CD4-positive, alpha-beta T cell treated with Interleukin-2 at 100 ng/mL for 4 hours (primary cell): Measurements from ENCODE around the gene ASGR2.
"Not testable (repeated sequence)": the region's sequence is repeated elsewhere in the genome, so short reads cannot be mapped to it uniquely, and the experiment has no call there.

Source experiments
- DNase-seq: peaks from one replicate; pipeline ENCODE4 v3.0.0-alpha.2; 2020; ENCODE audit warnings: low spot score

ASGR2 gene

DNA sequence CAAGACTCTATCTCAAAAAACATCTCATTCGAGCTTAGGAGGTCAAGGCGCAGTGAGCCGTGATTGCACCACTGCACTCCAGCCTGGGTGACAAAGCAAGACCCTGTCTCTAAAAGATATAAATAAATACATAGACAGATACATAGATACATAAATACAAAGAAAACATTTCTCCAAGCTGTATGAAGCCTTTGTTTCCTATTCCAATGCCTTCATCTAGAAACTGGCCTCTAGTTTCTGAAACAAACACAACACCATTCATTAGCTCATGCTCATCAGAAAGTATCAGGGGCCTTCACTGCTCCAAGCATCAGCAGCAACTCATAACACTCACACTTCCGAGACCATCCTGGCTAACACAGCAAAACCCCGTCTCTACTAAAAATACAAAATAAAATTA lies 10.3 kb upstream of the ASGR2 start:
- DNase-seq, result no peak

DNA sequence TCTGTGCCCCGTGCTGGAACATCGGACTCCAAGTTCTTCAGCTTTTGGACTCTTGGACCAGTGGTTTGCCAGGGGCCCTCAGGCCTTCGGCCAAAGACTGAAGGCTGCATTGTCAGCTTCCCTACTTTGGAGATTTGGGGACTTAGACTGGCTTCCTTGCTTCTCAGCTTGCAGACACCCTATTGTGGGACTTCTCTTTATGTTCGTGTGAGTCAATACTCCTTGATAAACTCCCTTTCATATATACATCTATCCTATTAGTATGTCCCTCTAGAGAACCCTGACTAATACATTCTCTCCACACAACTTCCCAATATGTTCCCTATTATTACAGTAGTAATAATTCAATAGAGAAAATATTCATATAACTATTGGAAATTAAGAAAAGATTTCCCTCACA lies 9.2 kb upstream of the ASGR2 start:
- DNase-seq, result no peak

DNA sequence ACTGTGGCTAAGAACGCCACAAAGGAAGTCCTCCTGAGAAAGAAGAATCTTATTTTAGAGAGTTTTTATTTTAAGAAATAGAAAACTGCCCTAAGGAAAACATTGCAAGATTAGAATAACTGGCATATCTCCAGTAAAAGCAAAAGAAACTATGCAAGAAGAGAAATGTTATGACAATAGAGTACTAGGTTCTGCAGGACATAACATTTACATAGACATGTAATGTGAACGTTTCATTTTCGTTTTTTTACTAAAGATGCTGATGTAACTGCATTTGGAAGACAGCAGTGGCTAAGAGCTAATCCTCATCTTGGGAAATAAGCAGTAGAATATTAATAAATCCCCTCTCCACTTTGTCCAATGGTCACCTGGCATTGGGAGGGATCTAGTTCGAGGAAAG lies 7.8 kb upstream of the ASGR2 start:
- no peak for DNase-seq

DNA sequence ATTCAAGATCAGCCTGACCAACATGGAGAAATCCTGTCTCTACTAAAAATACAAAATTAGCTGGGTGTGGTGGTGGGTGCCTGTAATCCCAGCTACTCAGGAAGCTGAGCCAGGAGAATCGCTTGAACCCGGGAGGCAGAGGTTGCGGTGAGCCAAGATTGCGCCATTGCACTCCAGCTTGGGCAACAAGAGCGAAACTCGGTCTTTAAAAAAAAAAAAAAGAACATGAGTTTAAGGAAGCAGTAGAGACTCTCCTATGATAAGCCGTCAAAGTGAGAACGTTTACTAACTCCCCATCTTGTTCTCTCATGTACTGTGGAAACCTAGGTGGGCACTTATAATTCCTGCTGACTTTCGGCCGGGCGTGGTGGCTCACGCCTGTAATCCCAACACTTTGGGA lies 6.0 kb upstream of the ASGR2 start:
- DNase-seq, result not testable (repeated sequence)

DNA sequence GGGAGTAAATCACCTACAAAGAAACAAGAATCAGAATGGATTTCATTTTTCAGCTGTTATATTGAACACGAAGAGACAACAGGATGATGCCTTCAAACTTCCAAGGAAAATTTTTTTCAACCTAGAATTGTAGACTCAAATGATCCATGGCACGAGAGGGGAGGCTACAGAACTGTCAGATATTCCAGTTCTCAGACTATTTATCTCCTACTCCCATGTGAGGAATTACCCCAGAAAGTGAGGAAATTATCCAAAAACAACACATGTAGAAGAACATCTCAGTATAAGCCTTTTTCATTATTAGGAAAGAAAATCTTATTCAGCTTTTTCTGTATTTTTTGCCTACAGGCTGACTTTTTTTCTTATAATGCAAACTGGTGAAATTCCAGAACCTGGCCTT lies 5.5 kb upstream of the ASGR2 start:
- no peak for DNase-seq

DNA sequence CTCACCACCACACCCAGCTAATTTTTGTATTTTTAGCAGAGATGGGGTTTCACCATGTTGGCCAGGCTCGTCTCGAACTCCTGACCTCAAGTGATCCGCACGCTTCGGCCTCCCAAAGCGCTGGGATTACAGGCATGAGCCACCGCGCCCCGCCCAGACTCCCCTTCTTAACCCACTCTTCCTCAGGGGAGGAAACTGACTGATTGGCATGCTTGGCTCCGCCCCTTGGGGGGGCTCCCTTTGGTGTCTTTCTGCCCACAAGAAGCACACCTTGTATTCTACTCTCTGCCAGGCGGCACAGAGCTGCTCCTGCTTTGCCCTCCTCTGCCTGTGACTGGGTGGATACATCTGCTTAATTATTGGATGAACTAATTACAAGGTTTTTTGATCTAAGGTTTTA lies 4.7 kb upstream of the ASGR2 start:
- no peak for DNase-seq

DNA sequence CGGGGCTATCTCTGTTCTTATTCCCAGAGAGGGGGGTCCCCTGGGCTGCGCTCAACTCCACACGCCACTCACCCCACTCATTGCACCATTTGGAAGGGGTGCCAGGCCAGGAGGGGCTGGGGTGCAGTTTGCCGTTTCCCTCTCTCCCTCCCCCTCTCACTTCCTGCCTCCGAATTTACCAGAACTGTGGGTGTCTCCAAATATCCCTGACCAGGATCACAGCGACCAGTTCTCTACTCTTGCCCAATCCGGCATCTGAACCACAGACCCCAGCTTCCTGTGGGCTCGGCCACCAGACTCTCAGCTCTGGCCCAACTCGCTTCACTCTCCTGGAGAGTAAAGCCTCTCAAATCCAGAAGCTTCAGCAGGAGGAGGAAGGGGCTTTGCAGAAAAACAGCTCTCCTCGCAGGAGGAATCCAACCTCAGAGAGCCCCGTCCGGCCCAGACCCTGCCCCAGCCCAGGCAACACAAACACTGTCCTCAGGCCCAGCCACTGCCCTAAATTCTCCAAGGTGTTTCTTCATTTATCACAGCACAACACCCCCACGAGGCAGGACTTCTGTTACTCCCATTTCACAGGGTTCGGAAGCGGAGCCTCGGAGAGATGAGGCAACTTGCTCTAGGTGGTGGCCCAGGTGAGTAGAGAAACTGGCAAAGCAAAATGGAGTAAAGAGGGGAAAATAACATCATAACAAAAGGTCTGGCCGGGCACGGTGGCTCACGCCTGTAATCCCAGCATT lies 423 bp upstream of the ASGR2 start:
- DNase-seq, result no peak

DNA sequence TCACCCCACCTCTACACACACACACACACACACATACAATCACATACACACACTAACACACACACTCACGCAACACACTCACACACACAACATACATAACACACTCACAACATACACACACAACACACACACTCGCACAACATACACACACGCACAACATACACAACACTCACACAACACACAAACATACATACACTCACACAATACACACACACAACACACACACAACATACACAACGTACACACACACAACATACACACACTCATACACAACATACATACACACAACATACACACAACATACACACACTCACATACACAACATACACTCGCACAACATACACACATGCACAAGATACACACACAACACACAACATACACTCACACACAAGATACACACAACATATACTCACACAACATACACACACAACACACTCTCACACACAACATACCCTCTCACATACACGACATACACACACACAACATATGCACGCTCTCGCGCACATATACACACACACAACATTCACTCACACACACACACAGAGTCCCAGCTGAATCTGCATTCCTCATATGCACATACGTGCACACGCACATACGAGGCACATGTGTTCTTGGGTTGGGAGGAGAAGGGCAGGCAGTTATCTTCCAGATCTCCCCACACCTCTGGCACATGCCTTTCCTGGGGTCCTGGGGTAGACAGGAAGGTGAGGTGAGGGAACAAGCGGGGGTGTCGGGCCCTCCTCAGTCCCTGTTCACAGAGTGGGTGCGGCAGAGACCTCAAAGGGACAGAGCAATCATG lies 1.1 kb downstream of the ASGR2 start:
- DNase-seq, result no peak

DNA sequence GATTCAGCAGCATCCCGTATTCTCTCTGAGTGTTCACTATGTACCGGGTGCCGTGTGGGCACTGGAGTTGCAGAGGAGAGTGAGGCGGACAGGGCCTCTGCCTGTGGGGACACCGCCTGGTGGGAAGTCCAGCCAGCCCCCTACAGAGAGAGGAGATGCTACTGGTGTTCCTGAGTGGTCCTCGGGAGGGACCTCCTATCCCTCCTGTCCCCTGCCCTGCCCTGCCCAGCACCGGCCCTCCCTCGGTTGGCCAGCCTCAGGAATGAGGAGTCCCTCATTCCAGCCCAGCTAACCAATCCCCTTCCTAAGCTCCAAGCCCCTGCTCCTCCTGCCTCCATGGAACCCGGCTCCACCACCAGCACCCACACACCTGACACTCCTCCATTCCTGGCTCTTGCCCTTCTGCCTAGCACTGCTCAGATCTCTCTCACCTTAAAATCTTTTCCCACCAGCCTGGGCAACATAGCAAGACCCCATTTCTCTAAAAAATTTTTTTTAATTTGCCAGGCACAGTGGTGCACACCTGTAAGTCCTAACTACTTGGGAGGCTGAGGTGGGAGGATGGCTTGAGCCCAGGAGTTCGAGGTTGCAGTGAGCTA lies 2.0 kb downstream of the ASGR2 start:
- no peak for DNase-seq

DNA sequence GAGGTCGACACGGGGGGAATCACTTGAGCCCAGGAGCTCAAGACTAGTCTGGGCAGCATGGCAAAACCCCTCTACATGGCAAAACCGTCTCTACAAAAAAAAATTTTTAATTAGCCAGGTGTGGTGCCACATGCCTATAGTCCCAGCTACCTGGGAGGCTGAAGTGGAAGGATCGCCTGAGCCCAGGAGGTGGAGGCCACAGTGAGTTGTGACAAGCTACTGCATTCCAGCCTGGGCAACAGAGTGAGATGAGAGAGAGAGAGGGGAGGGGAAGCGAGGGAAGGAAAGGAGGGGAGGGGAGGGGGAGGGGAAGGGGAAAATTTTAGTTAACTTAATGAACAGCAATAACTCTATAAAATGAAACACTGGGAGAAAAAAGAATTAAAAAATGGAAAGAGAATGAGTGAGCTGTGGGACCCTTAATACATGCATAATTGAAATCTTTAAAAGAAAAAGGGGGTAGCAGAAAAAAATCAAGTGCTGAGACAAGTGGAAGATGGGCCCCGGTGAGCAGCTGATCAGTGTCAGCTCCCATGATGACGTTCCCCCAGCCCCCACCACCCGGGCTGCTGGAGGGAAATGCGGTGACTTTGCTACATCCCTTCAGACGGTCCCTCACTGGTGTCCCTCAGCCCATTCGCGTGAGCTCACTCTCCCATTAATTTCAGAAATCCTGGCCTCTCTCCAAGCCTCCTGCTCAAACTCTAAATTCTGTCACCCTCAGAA lies 2.7 kb downstream of the ASGR2 start:
- no peak for DNase-seq

DNA sequence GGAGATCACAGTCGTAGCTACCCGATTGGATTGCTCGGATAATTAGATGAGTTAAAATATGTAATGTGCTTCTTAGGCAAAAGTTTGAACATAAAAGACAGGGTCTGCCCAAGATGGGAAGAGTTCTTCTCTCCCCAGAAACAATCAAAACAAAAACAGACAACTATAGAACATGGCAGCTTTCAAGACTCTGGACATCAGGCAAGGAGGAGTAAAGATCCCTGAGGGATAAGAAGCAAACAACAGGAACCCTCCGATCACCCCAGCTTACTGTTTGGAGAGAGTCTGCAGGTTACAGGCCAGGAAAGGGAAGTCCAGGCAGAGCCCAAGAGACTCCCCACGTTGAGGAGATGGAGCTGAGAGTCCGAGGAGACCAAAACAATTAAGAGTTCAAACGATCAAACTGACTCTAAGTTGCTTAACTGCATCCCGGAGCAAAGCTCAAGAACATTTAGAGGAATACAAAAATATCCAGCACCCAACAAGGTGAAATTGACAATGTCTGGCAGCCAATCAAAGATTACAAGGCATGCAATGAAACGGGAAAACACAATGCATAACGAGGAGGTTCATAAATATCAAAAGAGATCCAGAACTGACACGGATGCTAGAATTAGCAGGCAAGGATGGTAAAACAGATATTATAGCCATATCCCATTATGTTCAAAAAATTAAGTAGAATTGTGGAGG lies 3.9 kb downstream of the ASGR2 start:
- no peak for DNase-seq

DNA sequence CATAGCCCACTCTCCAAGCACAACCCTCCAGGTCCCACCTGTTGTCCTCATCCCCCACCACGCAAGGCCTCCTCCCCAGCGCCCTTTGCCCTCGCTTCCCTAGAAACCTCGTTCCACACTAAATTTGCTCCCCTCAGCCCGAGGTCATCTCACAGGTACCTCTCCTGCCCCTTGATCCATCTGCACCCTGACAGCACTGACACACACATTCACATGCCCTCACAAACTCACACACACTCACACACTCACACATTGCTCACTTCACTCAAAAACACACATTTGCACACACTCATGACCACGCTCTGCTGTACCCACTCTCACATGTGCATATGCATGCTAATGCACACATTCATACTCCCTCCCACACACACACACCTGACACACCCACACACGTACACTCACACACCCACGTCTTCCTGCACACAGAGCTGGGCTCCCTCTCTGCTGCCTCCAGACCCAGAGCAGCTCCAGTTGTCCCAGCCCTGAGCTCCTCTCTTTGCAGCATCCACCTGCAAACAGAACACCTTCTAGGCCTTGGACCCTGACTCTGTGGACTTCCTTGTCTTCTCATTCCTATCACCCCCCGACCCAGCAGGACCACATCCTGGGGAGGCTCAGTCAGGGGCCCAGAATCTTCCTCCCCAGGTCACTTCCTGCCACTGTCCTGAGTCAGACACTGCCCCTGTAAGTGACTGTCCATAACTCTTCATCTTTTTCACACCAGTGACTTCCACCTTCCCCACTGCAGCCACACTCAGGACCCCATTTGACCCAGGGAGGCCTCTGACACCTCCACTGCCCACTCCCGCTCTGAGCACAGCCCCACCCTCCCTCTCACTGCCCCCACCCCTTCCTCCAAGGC lies 4.9 kb downstream of the ASGR2 start:
- no peak for DNase-seq

DNA sequence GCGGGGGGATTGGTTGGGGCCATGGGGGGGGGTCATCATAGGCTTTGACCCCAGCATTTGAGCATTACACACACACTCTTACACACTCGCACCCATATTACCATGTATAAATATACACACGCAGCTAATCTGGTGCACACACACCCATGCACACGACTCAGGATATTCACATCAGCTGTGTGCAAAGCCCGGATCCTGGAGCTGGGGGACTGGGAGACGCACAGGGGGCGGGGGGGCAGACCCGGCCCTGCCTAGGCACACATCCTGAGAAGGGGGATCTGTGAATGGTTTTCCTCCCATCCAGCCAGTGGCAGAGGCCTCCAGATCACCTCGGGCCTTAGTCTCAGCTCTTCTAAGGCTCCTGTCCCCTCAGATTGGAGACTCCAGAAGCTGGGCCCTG lies 5.6 kb downstream of the ASGR2 start:
- no peak for DNase-seq

DNA sequence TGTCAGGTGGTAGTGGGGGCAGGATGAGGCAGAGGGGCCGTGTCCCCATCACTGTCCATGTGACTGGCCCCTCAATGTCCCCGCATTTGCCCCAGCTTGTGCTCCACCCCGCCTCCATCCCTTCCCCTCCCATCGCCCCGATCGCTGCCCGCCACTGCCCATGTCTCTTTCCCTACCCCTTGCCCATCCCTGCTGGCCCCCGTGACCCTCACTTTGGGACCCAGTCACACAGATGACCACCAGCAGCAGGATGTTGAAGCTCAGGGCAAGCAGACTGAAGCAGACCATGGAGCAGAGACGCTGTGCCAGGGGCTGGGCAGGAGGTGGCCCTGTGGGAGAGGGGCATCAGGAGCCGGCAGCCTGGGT lies 6.1 kb downstream of the ASGR2 start:
- no peak for DNase-seq

DNA sequence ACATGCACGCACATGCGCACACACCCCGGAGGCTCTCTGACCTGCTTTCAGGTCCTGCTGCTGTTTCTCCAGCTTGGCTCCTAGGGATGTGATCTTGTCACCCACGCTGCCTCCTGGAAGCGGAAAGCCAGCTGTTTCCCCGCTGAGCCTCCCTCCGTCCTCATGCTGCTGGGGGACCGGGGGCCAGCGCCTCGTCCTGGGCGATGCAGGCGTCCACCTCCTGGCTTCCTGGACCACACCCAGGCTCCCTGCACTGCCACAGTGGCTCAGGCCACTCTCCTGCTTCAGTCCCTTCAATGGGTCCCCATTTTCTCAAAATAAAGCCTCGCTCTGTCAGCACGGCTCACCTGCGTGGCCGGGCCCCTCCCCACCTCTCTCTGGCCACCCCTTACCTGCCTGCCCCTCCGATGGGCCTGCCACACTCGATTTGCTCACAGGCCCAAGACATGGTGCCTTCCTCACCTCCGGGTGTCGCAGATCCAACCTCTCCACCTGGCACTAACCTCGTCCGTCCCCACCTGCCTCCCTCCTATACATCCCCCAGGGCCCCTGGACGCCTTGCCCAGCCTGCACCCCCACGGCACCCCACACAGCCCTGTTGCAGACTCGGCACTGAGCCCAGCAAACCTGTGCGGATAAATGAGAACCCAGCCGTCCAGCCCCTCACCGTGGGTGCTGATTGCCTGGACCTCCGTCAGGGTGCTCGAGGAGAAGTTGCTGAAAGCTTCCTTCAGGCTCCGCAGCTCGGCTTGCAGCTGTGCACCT lies 6.6 kb downstream of the ASGR2 start:
- no peak for DNase-seq

DNA sequence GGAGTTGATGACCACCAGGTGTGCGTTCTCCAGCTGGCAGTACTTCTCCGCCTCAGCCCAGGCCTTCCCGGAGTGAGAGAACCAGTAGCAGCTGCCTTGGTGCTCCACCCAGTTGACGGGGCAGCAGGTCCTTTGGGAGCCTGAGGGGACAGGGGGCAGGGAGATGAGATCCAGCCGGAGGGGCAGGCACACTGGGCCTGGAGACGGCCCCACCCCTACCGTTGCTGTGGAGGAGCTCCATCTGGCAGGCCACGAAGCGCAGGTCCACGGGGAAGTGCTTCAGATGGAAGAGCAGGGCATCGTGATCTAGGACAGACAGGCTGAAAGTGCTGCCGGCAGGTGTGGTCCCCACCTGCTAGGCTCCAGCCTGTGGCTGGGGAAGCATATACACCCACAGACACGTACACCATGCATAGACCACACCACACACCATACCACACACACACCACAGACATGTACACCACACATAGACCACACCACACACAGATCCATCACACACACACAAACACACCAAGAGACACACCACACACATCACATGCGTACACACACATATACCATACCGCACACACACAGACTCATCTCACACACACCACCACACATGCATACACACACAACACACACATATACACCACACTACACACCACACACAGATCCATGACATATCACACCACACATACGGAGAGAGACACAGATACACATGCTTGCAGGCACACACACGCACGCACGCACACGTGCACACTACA lies 7.4 kb downstream of the ASGR2 start:
- DNase-seq, result no peak

DNA sequence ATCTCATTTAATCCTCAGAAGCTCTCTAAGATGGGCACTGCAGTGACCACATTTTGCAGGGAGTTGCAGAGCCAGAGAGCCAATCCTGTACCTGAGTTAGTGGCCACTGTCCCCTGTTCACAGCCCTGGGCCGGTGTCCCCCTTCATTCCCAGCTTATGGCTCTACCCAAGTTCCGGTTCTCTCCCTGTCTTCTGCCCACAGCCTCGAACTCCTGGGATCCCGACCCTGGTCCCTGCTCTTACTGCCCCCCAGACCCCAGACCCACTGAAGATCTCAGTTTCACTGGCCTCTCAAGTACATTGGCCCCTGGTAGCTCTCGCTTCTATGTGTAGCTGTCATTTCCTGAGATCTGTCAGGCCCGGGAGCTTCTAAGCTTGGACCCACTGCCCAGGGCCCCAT lies 12.2 kb downstream of the ASGR2 start:
- no peak for DNase-seq

DNA sequence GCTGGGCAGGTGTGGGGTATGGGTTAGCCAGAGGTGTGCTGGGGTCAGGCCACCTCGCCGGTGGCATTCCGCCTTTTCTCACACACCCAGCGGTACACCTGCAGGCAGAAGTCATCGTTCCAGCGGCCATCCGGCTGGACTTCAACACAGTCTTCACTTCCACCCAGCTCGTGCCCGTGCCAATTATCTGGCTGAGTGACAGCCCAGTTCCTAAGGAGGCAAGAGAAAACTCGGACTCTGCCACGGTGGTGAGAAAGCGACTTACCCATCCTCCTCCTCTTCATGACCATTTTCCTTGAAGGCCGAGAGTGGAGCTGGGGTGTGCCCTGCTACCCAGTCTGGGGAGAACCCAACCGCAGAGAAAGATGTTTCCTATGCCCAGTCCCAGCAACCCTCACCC lies 13.1 kb downstream of the ASGR2 start:
- DNase-seq, result no peak

DNA sequence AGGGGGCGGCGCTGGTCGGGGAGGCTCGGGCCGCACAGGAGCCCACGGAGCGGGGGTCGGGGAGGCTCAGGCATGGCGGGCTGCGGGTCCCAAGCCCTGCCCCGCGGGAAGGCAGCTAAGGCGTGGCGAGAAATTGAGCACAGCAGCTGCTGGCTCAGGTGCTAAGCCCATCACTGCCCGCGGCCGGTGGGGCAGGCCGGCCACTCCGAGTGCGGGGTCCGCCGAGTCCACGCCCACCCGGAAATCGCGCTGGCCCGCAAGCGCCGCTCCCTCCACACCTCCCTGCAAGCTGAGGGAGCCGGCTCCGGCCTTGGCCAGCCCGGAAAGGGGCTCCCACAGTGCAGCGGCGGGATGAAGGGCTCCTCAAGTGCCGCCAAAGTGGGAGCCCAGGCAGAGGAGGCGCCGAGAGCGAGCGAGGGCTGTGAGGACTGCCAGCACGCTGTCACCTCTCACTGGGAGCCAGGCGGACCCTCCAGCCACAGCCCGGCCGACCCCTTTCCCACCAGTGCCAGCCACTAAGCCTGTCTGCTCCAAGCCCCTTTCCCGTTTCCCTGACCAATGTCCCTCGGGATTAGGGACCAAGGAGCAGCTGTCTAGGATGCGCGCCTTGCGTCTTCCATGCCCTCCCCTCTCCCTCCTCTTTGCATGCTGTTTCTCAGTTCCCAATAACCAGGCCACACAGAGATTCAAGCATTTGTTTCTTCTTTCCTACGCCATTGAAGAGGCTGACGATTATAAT lies 13.8 kb downstream of the ASGR2 start:
- DNase-seq, result not testable (repeated sequence)
